GM13976 (cell line): Measurements from ENCODE around the gene APRT.

Experiments
- DNase-seq: peaks from one replicate; pipeline ENCODE4 v3.0.0; 2012; ENCODE audit warnings: low spot score
- CTCF ChIP-seq: IDR thresholded peaks from 2 replicates; pipeline ENCODE4 v1.5.1; 2012; ENCODE audit warnings: borderline replicate concordance, mild to moderate bottlenecking; ENCODE audit not compliant: insufficient read depth; ENCODE audit errors: extremely low read depth, missing control alignments, control extremely low read depth
- in situ Hi-C: fragments of 300-500 bp; cut with MboI; formaldehyde crosslinking; loops from one replicate; pipeline ENCODE4 v1.12.0; 2022; ENCODE audit warnings: low sequenced_read_pairs, mixed read lengths, inconsistent platforms; ENCODE audit not compliant: unreplicated experiment

The APRT gene

GRCh38 chr16:88809068-88809675 is 2.6 kb downstream of the APRT start:
- no peak for DNase-seq
- no peak for TF ChIP-seq CTCF
- in situ Hi-C loops, result no loop called here

GRCh38 chr16:88807626-88808453 is 3.9 kb downstream of the APRT start:
- no peak for TF ChIP-seq CTCF
- no peak for DNase-seq
- in situ Hi-C loops, result no loop called here

GRCh38 chr16:88807142-88807625 is 4.5 kb downstream of the APRT start:
- TF ChIP-seq CTCF, result no peak
- in situ Hi-C loops, result no loop called here
- DNase-seq, result no peak

GRCh38 chr16:88806491-88807111 is 5.1 kb downstream of the APRT start:
- TF ChIP-seq CTCF, result no peak
- no peak for DNase-seq
- in situ Hi-C loops, result no loop called here

GRCh38 chr16:88805887-88806393 is 5.8 kb downstream of the APRT start:
- TF ChIP-seq CTCF, result no peak
- no peak for DNase-seq
- in situ Hi-C loops, result no loop called here

GRCh38 chr16:88805340-88805715 is 6.4 kb downstream of the APRT start:
- no peak for TF ChIP-seq CTCF
- DNase-seq, result no peak
- in situ Hi-C loops, result no loop called here
